SU-DHL-6 (cell line): ENCODE data around the gene CDH23.

Experiments used
- H2AFZ ChIP-seq: fragments of 200-600 bp; sonication (generic); 2 replicates; pipeline ENCODE4 v1.6.1; 2014; ENCODE audit warnings: low read depth, mild to moderate bottlenecking, moderate library complexity, mixed read lengths, antibody characterized with exemption, low read length; ENCODE audit not compliant: severe bottlenecking
- H3F3A ChIP-seq: fragments of 200-600 bp; shearing (Covaris generic); 2 replicates; pipeline ENCODE4 v1.6.0; 2016; ENCODE audit warnings: antibody characterized with exemption, mild to moderate bottlenecking; ENCODE audit not compliant: insufficient read depth
- H3K27ac ChIP-seq: fragments of 200-600 bp; sonication (generic); 2 replicates; pipeline ENCODE4 v1.5.1; 2016; ENCODE audit warnings: low read depth, mild to moderate bottlenecking, low read length, moderate library complexity, mixed read lengths
- H3K27me3 ChIP-seq: fragments of 200-600 bp; sonication (generic), shearing (Covaris generic); 2 replicates; pipeline ENCODE4 v1.6.0; 2014; ENCODE audit warnings: mild to moderate bottlenecking, low read length
- H3K36me3 ChIP-seq: fragments of 200-600 bp; sonication (generic); 2 replicates; pipeline ENCODE4 v1.6.1; 2014; ENCODE audit warnings: mild to moderate bottlenecking, low read length, mixed read lengths
- H3K4me2 ChIP-seq: fragments of 300-600, 200-600 bp; shearing (Covaris generic), sonication (generic); 2 replicates; pipeline ENCODE4 v1.6.0; 2014; ENCODE audit warnings: low read length, low read depth, mild to moderate bottlenecking; ENCODE audit not compliant: poor library complexity, severe bottlenecking
- H3K4me3 ChIP-seq: fragments of 200-600 bp; sonication (generic); 2 replicates; pipeline ENCODE4 v1.5.1; 2014; ENCODE audit warnings: antibody characterized with exemption, low read length, mild to moderate bottlenecking, mixed read lengths; ENCODE audit not compliant: insufficient read depth, poor library complexity, severe bottlenecking
- H3K79me2 ChIP-seq: fragments of 200-600 bp; sonication (generic); 2 replicates; pipeline ENCODE4 v1.6.1; 2014; ENCODE audit warnings: mild to moderate bottlenecking, low read length, moderate library complexity; ENCODE audit not compliant: insufficient read depth
- H3K9ac ChIP-seq: fragments of 200-600 bp; sonication (generic); 2 replicates; pipeline ENCODE4 v1.7.0; 2014; ENCODE audit warnings: mild to moderate bottlenecking, low read length
- H3K9me2 ChIP-seq: fragments of 200-600 bp; sonication (generic); replicated peaks from 2 replicates; pipeline ENCODE4 v1.6.1; 2014; ENCODE audit warnings: low read length; ENCODE audit not compliant: insufficient read depth
- H3K9me3 ChIP-seq: fragments of 200-600 bp; sonication (generic); 2 replicates; pipeline ENCODE4 v1.6.1; 2014; ENCODE audit warnings: low read length, mixed read lengths; ENCODE audit not compliant: insufficient read depth
- H4K20me1 ChIP-seq: fragments of 200-600 bp; sonication (generic); 2 replicates; pipeline ENCODE4 v1.6.1; 2014; ENCODE audit warnings: low read depth, mild to moderate bottlenecking, antibody characterized with exemption, low read length, moderate library complexity, mixed read lengths
- CTCF ChIP-seq: fragments of 200-600 bp; sonication (generic); IDR thresholded peaks from one replicate; pipeline ENCODE4 v1.5.1; 2017; ENCODE audit warnings: antibody characterized with exemption, mild to moderate bottlenecking, low read length, moderate library complexity; ENCODE audit not compliant: insufficient read depth, poor library complexity, severe bottlenecking
- EZH2phosphoT487 ChIP-seq: fragments of 200-600 bp; sonication (generic), shearing (Covaris generic); conservative IDR thresholded peaks from 2 replicates; pipeline ENCODE4 v1.6.1; 2018; ENCODE audit warnings: mild to moderate bottlenecking, antibody characterized with exemption, low read length, moderate library complexity, mixed read lengths

Gene CDH23

GRCh38 chr10:71572962-71573361 is 176.2 kb downstream of the CDH23 start:
- H3K9me3 ChIP-seq = no peaks in the 10 kb centered on the region
- H3K27ac ChIP-seq = no peak overlapping the region
- no peak overlapping the region for H3K4me3 ChIP-seq
- no peaks in the 10 kb centered on the region for H3K79me2 ChIP-seq
- H4K20me1 ChIP-seq = no peaks in the 10 kb centered on the region
- H3K27me3 ChIP-seq = no peaks in the 10 kb centered on the region
- H2AFZ ChIP-seq = no peak overlapping the region
- H3F3A ChIP-seq = no peaks in the 10 kb centered on the region
- no peaks in the 10 kb centered on the region for H3K36me3 ChIP-seq
- no peak overlapping the region for H3K9ac ChIP-seq
- no peak overlapping the region for H3K4me2 ChIP-seq
- no peaks in the 10 kb centered on the region for H3K9me2 ChIP-seq
- TF ChIP-seq CTCF (no peak), EZH2phosphoT487 (no peak)

- Histone ChIP-seq H3K9ac (no peak overlapping the region), H3K27ac (no peak overlapping the region), H2AFZ (no peak overlapping the region), H3K36me3 (no peaks in the 10 kb centered on the region), H3K27me3 (no peaks in the 10 kb centered on the region), H3K4me3 (no peak overlapping the region), H4K20me1 (no peaks in the 10 kb centered on the region), H3F3A (no peaks in the 10 kb centered on the region), H3K9me3 (no peaks in the 10 kb centered on the region), H3K79me2 (no peaks in the 10 kb centered on the region), H3K9me2 (no peaks in the 10 kb centered on the region), H3K4me2 (no peak overlapping the region)
- TF ChIP-seq EZH2phosphoT487 (no peak), CTCF (no peak)
Measured at GRCh38 chr10:71573562-71574518, 177.1 kb downstream of the CDH23 start.

- Histone ChIP-seq H3K36me3 (no peaks in the 10 kb centered on the region), H3K79me2 (no peaks in the 10 kb centered on the region), H3K4me2 (no peak overlapping the region), H3K27me3 (no peaks in the 10 kb centered on the region), H3K9ac (no peak overlapping the region), H3K9me3 (no peaks in the 10 kb centered on the region), H4K20me1 (no peaks in the 10 kb centered on the region), H3K27ac (no peak overlapping the region), H3F3A (no peaks in the 10 kb centered on the region), H3K4me3 (no peak overlapping the region), H2AFZ (no peak overlapping the region), H3K9me2 (no peaks in the 10 kb centered on the region)
- TF ChIP-seq EZH2phosphoT487 (no peak), CTCF (no peak)
Measured at GRCh38 chr10:71575451-71575850, 178.7 kb downstream of the CDH23 start.
